Neural progenitor cell (in vitro differentiated cells): ENCODE results near the gene PRX.
"Not testable (repeated sequence)": the region's sequence is repeated elsewhere in the genome, so short reads cannot be mapped to it uniquely, and the experiment has no call there.

Experiments
- EZH2 ChIP-seq: fragments of 200-600 bp; sonication (generic); IDR thresholded peaks from 2 replicates; pipeline ENCODE4 v1.6.1; 2017; ENCODE audit warnings: antibody characterized with exemption, mild to moderate bottlenecking, moderate library complexity
- EZH2phosphoT487 ChIP-seq: fragments of 200-600 bp; sonication (generic); IDR thresholded peaks from 2 replicates; pipeline ENCODE4 v1.6.1; 2017; ENCODE audit warnings: antibody characterized with exemption
- TF ChIP-seq, protein P1 (sequence below): fragments of 200-600 bp; sonication (generic); IDR thresholded peaks from 2 replicates; pipeline ENCODE4 v1.5.1; 2017; ENCODE audit warnings: antibody characterized with exemption, mild to moderate bottlenecking

DNA sequence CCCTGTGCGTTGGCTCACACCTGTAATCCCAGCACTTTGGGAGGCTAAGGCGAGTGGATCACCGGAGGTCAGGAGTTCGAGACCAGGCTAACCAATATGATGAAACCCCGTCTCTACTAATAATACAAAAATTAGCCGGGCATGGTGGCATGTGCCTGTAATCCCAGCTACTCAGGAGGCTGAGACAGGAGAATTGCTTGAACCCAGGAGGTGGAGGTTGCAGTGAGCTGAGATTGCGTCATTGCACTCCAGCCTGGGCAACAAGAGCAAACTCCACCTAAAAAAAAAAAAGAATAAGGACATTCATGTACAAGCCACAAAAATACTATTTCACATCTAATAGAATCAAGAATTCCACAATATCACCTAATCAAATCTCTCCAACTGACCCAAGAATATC lies 15.0 kb upstream of the PRX start:
- TF ChIP-seq, protein P1, sequence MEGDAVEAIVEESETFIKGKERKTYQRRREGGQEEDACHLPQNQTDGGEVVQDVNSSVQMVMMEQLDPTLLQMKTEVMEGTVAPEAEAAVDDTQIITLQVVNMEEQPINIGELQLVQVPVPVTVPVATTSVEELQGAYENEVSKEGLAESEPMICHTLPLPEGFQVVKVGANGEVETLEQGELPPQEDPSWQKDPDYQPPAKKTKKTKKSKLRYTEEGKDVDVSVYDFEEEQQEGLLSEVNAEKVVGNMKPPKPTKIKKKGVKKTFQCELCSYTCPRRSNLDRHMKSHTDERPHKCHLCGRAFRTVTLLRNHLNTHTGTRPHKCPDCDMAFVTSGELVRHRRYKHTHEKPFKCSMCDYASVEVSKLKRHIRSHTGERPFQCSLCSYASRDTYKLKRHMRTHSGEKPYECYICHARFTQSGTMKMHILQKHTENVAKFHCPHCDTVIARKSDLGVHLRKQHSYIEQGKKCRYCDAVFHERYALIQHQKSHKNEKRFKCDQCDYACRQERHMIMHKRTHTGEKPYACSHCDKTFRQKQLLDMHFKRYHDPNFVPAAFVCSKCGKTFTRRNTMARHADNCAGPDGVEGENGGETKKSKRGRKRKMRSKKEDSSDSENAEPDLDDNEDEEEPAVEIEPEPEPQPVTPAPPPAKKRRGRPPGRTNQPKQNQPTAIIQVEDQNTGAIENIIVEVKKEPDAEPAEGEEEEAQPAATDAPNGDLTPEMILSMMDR = not testable (repeated sequence)
- not testable (repeated sequence) for TF ChIP-seq EZH2, EZH2phosphoT487
